ENCODE data around the gene STRIP1.

- TF ChIP-seq TAF1 (IDR thresholded peaks at IDR 0.05; ENCODE audit: borderline replicate concordance, low read depth, low read length) (no peak), POLR2A (IDR thresholded peaks at IDR 0.05; ENCODE audit: low read depth, low read length) (no peak)
These were observed 44.7 kb upstream of the STRIP1 start for GRCh38 chr1:109989506-109990301.
